ENCODE results near the gene PRAMEF13.
"Not testable (repeated sequence)": the region's sequence is repeated elsewhere in the genome, so short reads cannot be mapped to it uniquely, and the experiment has no call there.

Gene PRAMEF13

GRCh38 chr1:13201309-13201708, at the start of gene PRAMEF13:
Gene PRAMEF13, minus strand, starts transcription at chr1:13201409. Its CDS starts 1,820 bp downstream, at chr1:13199589.
- DNase-seq (ENCODE audit: low spot score), result not testable (repeated sequence)

GRCh38 chr1:13247122-13247521, 45.9 kb upstream of the PRAMEF13 start:
- not testable (repeated sequence) for DNase-seq (ENCODE audit: low spot score)

- DNase-seq (ENCODE audit: low spot score), result not testable (repeated sequence)
Measured at GRCh38 chr1:13246554-13246871, 45.3 kb upstream of the PRAMEF13 start.

GRCh38 chr1:13245841-13246553, 44.8 kb upstream of the PRAMEF13 start:
- not testable (repeated sequence) for DNase-seq (ENCODE audit: low spot score)

DNA sequence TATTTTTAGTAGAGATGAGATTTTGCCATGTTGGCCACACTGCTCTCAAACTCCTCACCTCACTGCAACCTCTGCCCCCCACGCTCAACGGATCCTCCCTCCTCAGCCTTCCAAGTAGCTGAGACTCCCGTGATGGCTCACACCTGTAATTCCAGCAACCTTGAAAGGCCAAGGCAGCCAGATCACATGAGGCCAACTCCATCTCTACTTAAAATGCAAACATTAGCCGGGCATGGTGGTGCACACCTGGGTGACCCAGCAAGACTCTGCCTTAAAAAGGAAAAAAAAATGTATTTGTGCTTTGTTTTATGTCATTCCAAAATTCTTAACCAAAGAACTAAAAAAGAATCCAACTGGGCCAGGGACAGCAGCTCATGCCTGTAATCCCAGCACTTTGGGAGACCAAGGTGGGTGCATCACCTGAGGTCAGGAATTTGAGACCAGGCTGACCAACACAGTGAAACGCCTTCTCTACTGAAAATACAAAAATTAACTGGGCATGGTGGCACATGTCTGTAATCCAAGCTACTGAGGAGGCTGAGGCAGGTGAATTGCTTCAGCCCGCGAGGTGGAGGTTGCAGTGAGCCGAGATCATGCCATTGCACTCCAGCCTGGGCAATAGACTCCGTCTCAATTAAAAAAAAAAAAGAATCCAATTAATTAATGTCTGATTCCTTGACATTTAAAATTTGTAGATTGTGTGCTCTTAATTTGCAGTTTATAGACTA, 42.5 kb upstream of the PRAMEF13 start:
- not testable (repeated sequence) for DNase-seq (ENCODE audit: low spot score)

DNA sequence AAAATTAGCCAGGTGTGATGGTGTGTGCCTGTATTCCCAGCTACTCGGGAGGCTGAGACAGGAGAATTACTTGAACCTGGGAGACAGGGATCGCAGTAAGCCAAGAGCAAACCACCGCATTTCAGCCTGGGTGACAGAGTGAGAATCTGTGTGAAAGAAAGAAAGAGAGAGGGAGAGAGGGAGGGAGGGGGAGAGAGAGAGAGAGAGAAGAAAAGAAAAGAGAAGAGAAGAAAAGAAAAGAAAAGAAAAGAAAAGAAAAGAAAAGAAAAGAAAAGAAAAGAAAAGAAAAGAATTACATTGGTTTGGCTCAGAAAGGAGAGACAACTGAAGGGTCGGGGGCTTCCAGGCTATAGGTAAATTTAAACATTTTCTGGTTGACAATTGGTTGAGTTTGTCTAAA, 38.4 kb upstream of the PRAMEF13 start:
- not testable (repeated sequence) for DNase-seq (ENCODE audit: low spot score)

- DNase-seq (ENCODE audit: low spot score), result not testable (repeated sequence)
Measured at GRCh38 chr1:13237572-13237971, 36.4 kb upstream of the PRAMEF13 start.

GRCh38 chr1:13234057-13234456, 32.8 kb upstream of the PRAMEF13 start:
- DNase-seq (ENCODE audit: low spot score), result not testable (repeated sequence)

GRCh38 chr1:13232056-13232455, 30.8 kb upstream of the PRAMEF13 start:
- DNase-seq (ENCODE audit: low spot score), result not testable (repeated sequence)

GRCh38 chr1:13231061-13231750, 30.0 kb upstream of the PRAMEF13 start:
- not testable (repeated sequence) for DNase-seq (ENCODE audit: low spot score)

GRCh38 chr1:13230601-13231000, 29.4 kb upstream of the PRAMEF13 start:
- DNase-seq (ENCODE audit: low spot score), result not testable (repeated sequence)

DNA sequence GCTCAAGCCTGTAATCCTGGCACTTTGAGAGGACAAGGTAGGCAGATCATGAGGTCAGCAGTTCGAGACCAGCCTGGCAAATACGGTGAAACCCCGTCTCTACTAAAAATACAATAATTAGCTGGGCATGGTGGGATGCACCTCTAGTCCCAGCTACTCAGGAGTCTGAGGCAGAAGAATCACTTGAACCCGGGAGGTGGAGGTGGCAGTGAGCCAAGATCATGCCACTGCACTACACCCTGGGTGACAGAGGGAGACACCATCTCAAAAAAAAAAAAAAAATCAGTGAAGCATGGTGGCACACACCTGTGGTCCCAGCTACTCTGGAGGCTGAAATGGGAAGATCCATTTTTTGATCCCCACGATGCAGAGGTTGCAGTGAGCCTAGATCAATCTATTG, 28.9 kb upstream of the PRAMEF13 start:
- DNase-seq (ENCODE audit: low spot score), result not testable (repeated sequence)

DNA sequence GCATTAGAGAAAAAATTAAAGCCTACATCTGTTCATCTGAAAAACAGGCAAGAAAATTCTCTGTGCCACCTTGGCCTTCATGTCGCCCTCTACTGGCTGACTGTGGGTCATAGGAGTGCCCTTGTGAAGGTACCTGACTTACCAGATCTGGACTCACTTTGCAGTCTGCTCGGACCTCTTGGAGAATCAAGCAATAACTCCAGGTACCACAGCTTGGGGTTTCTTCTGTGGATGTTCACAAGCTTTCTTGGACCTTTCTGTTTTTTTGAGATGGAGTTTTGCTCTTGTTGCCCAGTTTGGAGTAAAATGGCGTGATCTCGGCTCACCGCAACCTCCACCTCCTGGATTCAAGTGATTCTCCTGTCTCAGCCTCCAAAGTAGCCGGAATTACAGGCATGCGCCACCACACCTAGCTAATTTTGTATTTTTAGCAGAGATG, 27.2 kb upstream of the PRAMEF13 start:
- DNase-seq (ENCODE audit: low spot score), result peak; percentile 13

GRCh38 chr1:13227271-13228055, 26.3 kb upstream of the PRAMEF13 start:
- DNase-seq (ENCODE audit: low spot score), result not testable (repeated sequence)

- DNase-seq (ENCODE audit: low spot score), result not testable (repeated sequence)
Measured at GRCh38 chr1:13225675-13226204, 24.5 kb upstream of the PRAMEF13 start, which contains the start of gene PRAMEF18. Gene PRAMEF18, minus strand, starts transcription at chr1:13226154. Its CDS starts 48 bp downstream, at chr1:13226106.

DNA sequence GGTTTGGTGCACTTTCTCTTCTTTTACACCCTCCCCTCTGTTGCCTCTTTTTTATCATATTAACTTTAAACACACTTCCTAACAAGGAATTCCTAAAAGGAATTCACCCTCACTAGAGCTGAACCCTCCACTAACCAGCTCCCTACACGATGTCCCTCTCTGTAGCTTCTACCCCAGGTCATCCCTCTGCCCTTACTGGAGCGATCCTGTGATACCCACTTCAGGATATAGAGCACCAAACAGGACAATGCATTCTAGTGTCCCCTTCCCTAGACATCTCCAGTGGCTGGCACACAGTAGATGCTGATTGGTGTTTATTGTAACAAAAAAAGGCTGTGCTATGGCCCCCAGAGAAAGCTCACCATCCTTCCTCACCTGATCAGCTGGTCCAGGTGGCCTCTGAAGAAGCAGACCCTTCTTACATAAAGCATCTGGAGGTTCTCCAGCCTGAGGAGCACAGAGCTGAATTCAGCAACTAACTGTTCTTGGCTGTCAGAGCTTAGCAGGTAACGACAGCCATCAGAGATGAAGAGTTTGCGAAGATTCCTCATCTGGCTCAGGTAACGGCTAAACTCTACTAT, 23.4 kb upstream of the PRAMEF13 start:
- DNase-seq (ENCODE audit: low spot score), result no peak

GRCh38 chr1:13222788-13223187, 21.6 kb upstream of the PRAMEF13 start:
- DNase-seq (ENCODE audit: low spot score), result not testable (repeated sequence)

DNA sequence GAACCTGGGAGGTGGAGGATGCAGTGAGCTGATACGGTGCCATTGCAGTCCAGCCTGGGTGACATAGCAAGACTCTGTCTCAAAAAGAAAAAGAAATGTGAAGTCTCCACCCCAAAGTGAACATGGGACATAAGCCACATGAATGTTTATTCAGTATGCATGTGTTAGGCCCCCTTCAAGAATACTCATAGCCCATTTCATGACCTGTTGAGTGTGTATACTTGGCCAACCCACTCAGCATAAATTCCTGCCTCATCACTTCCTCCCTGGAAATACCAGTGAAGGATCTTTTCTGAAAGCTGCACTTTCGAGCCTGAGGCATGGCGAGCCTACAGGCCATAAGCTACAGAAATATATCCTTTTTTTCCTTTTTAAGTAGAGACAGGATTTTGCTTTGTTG, 18.0 kb upstream of the PRAMEF13 start:
- DNase-seq (ENCODE audit: low spot score), result not testable (repeated sequence)

DNA sequence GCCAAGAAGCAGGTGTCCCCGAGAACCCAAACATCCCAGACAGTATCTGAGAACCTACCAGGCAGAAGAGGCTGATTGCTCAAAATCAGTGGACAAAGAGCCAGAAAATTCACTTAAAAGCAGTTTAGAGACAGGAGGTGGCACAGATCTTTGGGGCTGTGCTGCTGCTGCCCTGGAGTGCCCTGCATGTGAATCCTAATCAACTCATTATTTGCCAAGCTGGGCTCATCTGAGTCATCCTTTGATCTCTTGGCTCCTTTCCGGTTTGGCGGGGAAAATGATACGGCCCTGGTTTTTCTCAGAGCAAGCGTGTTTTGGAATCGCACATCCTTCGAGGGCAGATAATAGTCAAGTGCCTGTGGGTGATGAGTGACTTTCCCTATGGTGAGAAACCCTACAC, 15.4 kb upstream of the PRAMEF13 start:
- DNase-seq (ENCODE audit: low spot score), result not testable (repeated sequence)

GRCh38 chr1:13208712-13209111, 7.5 kb upstream of the PRAMEF13 start:
- DNase-seq (ENCODE audit: low spot score), result not testable (repeated sequence)

GRCh38 chr1:13171548-13171947, 29.7 kb downstream of the PRAMEF13 start, which contains the start of gene PRAMEF9:
Gene PRAMEF9, plus strand, starts transcription at chr1:13171848. Its CDS starts 3,433 bp downstream, at chr1:13175281.
- not testable (repeated sequence) for DNase-seq (ENCODE audit: low spot score)
